SIG-M5 treated with dmso at 0.1 percent for 504 hours (cell line): ENCODE measurements around the gene CCSER1.

Source experiments
- DNase-seq: peaks from one replicate; lab custom pipeline; 2025; ENCODE audit not compliant: unreplicated experiment; lab: John Stamatoyannopoulos, UW

CCSER1 gene

GRCh38 chr4:90127706-90128345 lies 632 bp downstream of the CCSER1 start:
- DNase-seq, result no peak

- DNase-seq, result no peak
Observed at GRCh38 chr4:90128961-90129495, 1.8 kb downstream of the CCSER1 start.

GRCh38 chr4:90130076-90130475 lies 2.9 kb downstream of the CCSER1 start:
- DNase-seq, result no peak

- no peak for DNase-seq
Observed at GRCh38 chr4:90137555-90137954, 10.4 kb downstream of the CCSER1 start.

- no peak for DNase-seq
Observed at GRCh38 chr4:90142081-90142480, 14.9 kb downstream of the CCSER1 start.

GRCh38 chr4:90145319-90145718 lies 18.1 kb downstream of the CCSER1 start:
- DNase-seq, result no peak

GRCh38 chr4:90146306-90146705 lies 19.1 kb downstream of the CCSER1 start:
- no peak for DNase-seq

- DNase-seq, result no peak
Observed at GRCh38 chr4:90148574-90149148, 21.5 kb downstream of the CCSER1 start.

GRCh38 chr4:90152024-90152423 lies 24.8 kb downstream of the CCSER1 start:
- no peak for DNase-seq

GRCh38 chr4:90159193-90159592 lies 32.0 kb downstream of the CCSER1 start:
- no peak for DNase-seq

GRCh38 chr4:90160044-90160443 lies 32.9 kb downstream of the CCSER1 start:
- no peak for DNase-seq

- no peak for DNase-seq
Observed at GRCh38 chr4:90162566-90162965, 35.4 kb downstream of the CCSER1 start.

GRCh38 chr4:90163872-90164271 lies 36.7 kb downstream of the CCSER1 start:
- no peak for DNase-seq

- no peak for DNase-seq
Observed at GRCh38 chr4:90165883-90166282, 38.7 kb downstream of the CCSER1 start.

GRCh38 chr4:90171491-90171890 lies 44.3 kb downstream of the CCSER1 start:
- no peak for DNase-seq

- peak; percentile 69 for DNase-seq
Observed at GRCh38 chr4:90174621-90175023, 47.4 kb downstream of the CCSER1 start.

GRCh38 chr4:90181644-90182043 lies 54.5 kb downstream of the CCSER1 start:
- no peak for DNase-seq

- DNase-seq, result no peak
Observed at GRCh38 chr4:90183254-90183653, 56.1 kb downstream of the CCSER1 start.

- DNase-seq, result peak; percentile 2
Observed at GRCh38 chr4:90184560-90184959, 57.4 kb downstream of the CCSER1 start.

GRCh38 chr4:90185416-90185815 lies 58.2 kb downstream of the CCSER1 start:
- DNase-seq, result no peak

- no peak for DNase-seq
Observed at GRCh38 chr4:90186229-90186628, 59.0 kb downstream of the CCSER1 start.

- DNase-seq, result no peak
Observed at GRCh38 chr4:90187148-90187884, 60.1 kb downstream of the CCSER1 start.
